Tibial nerve (tissue), 3 donors: Measurements from ENCODE around the gene PRPF18.

Source experiments
- CTCF ChIP-seq, 5 experiments: fragments of 200-600 bp in 3 of 5; fragments of 450-650 bp in 2 of 5; sonication (generic) in 3 of 5; IDR thresholded peaks; one replicate each; pipeline ENCODE4 v1.5.1; 2016 to 2019; ENCODE audit warnings: antibody characterized with exemption in 5 of 5, mild to moderate bottlenecking in 3 of 5, moderate library complexity in 2 of 5
- POLR2A ChIP-seq, 2 donors: fragments of 450-650 bp; IDR thresholded peaks; one replicate each; pipeline ENCODE4 v1.6.1; 2017; ENCODE audit warnings: antibody characterized with exemption in 2 of 2, mild to moderate bottlenecking in 2 of 2, moderate library complexity in 2 of 2

GRCh38 chr10:13617116-13617515 lies 30.4 kb downstream of the PRPF18 start:
- no peak for TF ChIP-seq POLR2A (IDR thresholded peaks at IDR 0.05)
- no peak for TF ChIP-seq CTCF (IDR thresholded peaks at IDR 0.05)
